Astrocyte (in vitro differentiated cells and primary cell): ENCODE measurements around the gene IFNA1. TPM values are rescaled to one million over a fixed set of nuclear protein-coding genes. Genes with fewer than 3 reads are reported as not detected.
"Not testable (repeated sequence)": the region's sequence is repeated elsewhere in the genome, so short reads cannot be mapped to it uniquely, and the experiment has no call there.

Source experiments
- DNase-seq: peaks from one replicate; pipeline ENCODE4 v3.0.0-alpha.2; 2010; ENCODE audit warnings: low read depth
- FAIRE-seq: peaks from 2 replicates; lab custom pipeline; 2011; peaks lifted over from hg19 to GRCh38; lab: Jason Lieb, UNC
- H2AFZ ChIP-seq: 2 replicates; pipeline ENCODE4 v1.6.0; 2012; ENCODE audit warnings: low read depth, low read length, inconsistent platforms
- H3K27ac ChIP-seq: 2 replicates; pipeline ENCODE4 v1.5.1; 2011; ENCODE audit warnings: low read depth, low read length, inconsistent platforms
- H3K27me3 ChIP-seq: 2 replicates; pipeline ENCODE4 v1.6.0; 2011; ENCODE audit warnings: low read length, inconsistent platforms; ENCODE audit not compliant: insufficient read depth
- H3K36me3 ChIP-seq: 2 replicates; pipeline ENCODE4 v1.5.1; 2011; ENCODE audit warnings: low read length, inconsistent platforms; ENCODE audit not compliant: insufficient read depth
- H3K4me1 ChIP-seq: 2 replicates; pipeline ENCODE4 v1.5.1; 2011; ENCODE audit warnings: low read length, inconsistent platforms; ENCODE audit not compliant: insufficient read depth
- H3K4me2 ChIP-seq: 2 replicates; pipeline ENCODE4 v1.6.0; 2012; ENCODE audit warnings: low read length, inconsistent platforms
- H3K4me3 ChIP-seq: 2 replicates; pipeline ENCODE4 v1.5.1; 2011; ENCODE audit warnings: low read depth, mild to moderate bottlenecking, low read length, inconsistent platforms; ENCODE audit not compliant: insufficient read depth
- H3K79me2 ChIP-seq: 2 replicates; pipeline ENCODE4 v1.6.0; 2012; ENCODE audit warnings: mild to moderate bottlenecking, low read length, inconsistent platforms; ENCODE audit not compliant: insufficient read depth
- H3K9ac ChIP-seq: 2 replicates; pipeline ENCODE4 v1.6.0; 2012; ENCODE audit warnings: mild to moderate bottlenecking, low read length, inconsistent platforms
- H3K9me3 ChIP-seq: 2 replicates; pipeline ENCODE4 v1.5.1; 2012; ENCODE audit warnings: low read depth, mild to moderate bottlenecking, low read length, inconsistent platforms; ENCODE audit not compliant: insufficient read depth
- H4K20me1 ChIP-seq: 2 replicates; pipeline ENCODE4 v1.6.0; 2012; ENCODE audit warnings: low read length, inconsistent platforms; ENCODE audit not compliant: insufficient read depth
- H3K27ac Mint-ChIP-seq: one replicate; pipeline ENCODE4 v1.8.0; 2021; ENCODE audit warnings: mild to moderate bottlenecking, mixed read lengths; ENCODE audit not compliant: unreplicated experiment
- H3K27me3 Mint-ChIP-seq: one replicate; pipeline ENCODE4 v1.8.0; 2021; ENCODE audit warnings: low read depth, mixed read lengths; ENCODE audit not compliant: unreplicated experiment
- H3K36me3 Mint-ChIP-seq: one replicate; pipeline ENCODE4 v1.8.0; 2021; ENCODE audit warnings: low read depth, mixed read lengths; ENCODE audit not compliant: unreplicated experiment
- H3K4me1 Mint-ChIP-seq: one replicate; pipeline ENCODE4 v1.8.0; 2021; ENCODE audit warnings: low read depth, mixed read lengths; ENCODE audit not compliant: unreplicated experiment
- H3K4me3 Mint-ChIP-seq: one replicate; pipeline ENCODE4 v1.8.0; 2021; ENCODE audit warnings: mild to moderate bottlenecking, moderate library complexity, mixed read lengths; ENCODE audit not compliant: unreplicated experiment
- H3K9me3 Mint-ChIP-seq: one replicate; pipeline ENCODE4 v1.8.0; 2021; ENCODE audit warnings: mild to moderate bottlenecking, mixed read lengths; ENCODE audit not compliant: unreplicated experiment
- CTCF ChIP-seq: IDR thresholded peaks from 2 replicates; pipeline ENCODE4 v1.5.1; 2011; ENCODE audit warnings: low read depth, mild to moderate bottlenecking, inconsistent platforms, low read length, moderate library complexity; ENCODE audit not compliant: insufficient read depth
- EZH2 ChIP-seq: IDR thresholded peaks from 2 replicates; pipeline ENCODE4 v1.6.1; 2012; ENCODE audit warnings: mild to moderate bottlenecking, low read length, inconsistent platforms; ENCODE audit not compliant: insufficient read depth
- total RNA-seq: library from RNA; stranded (reverse); gene quantifications from 2 replicates; pipeline ENCODE4 v1.2.1, GENCODE V29; 2021

Gene IFNA1
- total RNA-seq, 1 donor from 2014 or later, result not detected

DNA sequence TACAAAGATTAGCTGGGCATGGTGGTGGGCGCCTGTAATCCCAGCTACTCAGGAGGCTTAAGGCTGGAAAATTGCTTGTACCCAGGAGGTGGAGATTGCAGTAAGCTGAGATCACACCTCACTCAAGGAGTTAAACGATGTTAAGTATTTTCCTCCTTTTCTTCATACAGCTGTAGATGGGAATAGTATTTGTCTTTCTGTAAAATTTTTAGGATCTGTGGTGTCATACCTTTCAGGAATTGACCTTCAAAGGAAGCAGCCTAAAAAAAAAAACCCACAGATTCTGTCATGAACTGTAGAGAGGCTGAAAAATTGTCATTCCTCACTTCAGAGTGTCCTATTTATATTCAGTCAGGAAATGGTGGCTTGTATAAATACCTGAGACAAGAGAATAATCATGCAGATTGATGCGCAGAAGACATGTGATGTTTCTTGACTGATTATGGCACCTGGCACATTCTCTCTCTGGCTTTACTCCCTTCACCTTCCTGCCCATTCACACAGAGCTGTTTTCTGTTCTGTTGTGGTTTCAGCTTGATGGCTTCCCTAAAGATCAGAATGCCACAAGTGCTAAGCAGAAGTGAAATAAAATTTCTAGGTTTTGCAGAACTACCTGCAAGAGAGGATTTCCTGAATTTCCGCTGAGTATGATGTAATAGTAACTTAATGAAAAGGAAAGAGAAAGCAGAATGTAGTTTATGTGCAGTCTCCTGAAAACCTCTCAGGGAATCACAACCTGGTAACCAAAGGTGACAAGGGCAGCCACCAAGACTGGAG is 3.8 kb downstream of the IFNA1 start:
- H3K4me3 ChIP-seq, result no peak overlapping the region
- H3K9me3 Mint-ChIP-seq, result no peaks in the 10 kb centered on the region
- no peaks in the 10 kb centered on the region for H3K4me1 ChIP-seq
- no peak overlapping the region for H3K27ac Mint-ChIP-seq
- FAIRE-seq (no peak), DNase-seq (no peak)
- H3K9ac ChIP-seq, result no peak overlapping the region
- H3K36me3 ChIP-seq, result no peaks in the 10 kb centered on the region
- no peaks in the 10 kb centered on the region for H3K36me3 Mint-ChIP-seq
- no peak for TF ChIP-seq CTCF
- TF ChIP-seq EZH2, result no peak
- H3K27ac ChIP-seq, result no peak overlapping the region
- no peak overlapping the region for H3K4me3 Mint-ChIP-seq
- H3K9me3 ChIP-seq, result no peaks in the 10 kb centered on the region
- H3K27me3 ChIP-seq, result no peaks in the 10 kb centered on the region
- H3K79me2 ChIP-seq, result no peaks in the 10 kb centered on the region
- H4K20me1 ChIP-seq, result no peaks in the 10 kb centered on the region
- no peaks in the 10 kb centered on the region for H3K4me1 Mint-ChIP-seq
- no peak overlapping the region for H2AFZ ChIP-seq
- no peak overlapping the region for H3K4me2 ChIP-seq
- H3K27me3 Mint-ChIP-seq, result peaks cover 3% of the 10 kb centered on the region

DNA sequence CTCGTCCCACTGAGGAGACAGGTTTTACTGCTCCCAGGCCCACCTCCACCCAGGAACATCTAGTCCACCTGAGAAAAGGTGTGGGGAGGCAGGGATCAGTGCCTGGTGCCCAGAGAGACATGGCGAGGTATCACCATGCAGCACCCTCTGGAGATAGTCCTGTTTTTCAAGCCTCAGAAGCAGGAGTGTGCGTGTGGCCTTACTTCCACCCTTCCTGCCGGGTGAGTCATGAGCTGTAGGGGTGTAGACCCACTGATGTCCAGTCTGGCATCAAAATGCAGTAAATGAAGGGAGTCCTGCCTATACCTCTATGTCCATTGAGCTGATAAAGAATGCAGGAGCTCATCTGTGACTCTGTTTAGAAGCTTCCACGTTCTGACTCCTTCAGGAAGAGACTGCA is 9.1 kb downstream of the IFNA1 start:
- not testable (repeated sequence) for H3K4me3 Mint-ChIP-seq, H3K79me2 ChIP-seq, H3K4me2 ChIP-seq, H3K36me3 ChIP-seq, H3K27me3 ChIP-seq, H2AFZ ChIP-seq, H3K9me3 Mint-ChIP-seq, H3K9me3 ChIP-seq, H3K27me3 Mint-ChIP-seq, H3K4me1 ChIP-seq, H3K27ac ChIP-seq, H3K9ac ChIP-seq, H4K20me1 ChIP-seq, H3K4me1 Mint-ChIP-seq, H3K4me3 ChIP-seq, H3K36me3 Mint-ChIP-seq, FAIRE-seq, H3K27ac Mint-ChIP-seq
- peak; percentile 37 for DNase-seq

DNA sequence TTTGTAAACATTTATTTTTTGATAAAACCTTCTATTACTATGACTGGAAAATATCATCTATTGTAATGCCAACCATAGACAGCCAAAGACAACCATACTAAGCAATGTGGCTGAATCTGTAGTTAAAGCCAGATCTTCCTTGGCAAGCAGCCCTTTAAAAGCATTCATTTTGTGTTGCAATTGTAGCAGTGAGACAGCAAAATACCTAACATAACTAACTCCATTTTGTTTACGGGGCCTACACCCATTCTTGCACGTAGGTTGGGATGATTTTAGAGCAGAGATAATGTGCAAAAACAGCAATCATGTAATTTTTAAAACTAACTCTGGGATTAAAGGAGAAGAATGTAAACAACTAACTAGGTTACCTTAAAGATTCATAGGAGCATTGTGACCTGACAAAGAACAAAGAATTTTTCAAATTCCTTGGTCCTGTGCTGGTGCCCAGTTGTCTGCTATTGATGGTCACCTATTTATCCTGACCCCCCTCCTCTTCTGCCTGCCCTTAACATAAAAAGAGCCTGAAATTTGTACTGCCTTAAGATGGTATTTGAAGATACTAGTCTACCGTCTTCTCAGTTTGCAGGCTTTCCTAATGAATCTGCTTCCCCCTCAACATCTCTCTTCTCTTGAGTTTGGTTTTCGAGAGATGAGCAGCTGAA is 10.6 kb downstream of the IFNA1 start:
- Mint-ChIP-seq H3K36me3 (no peaks in the 10 kb centered on the region), H3K9me3 (no peaks in the 10 kb centered on the region), H3K4me1 (peaks cover 2% of the 10 kb centered on the region), H3K27me3 (peaks cover 3% of the 10 kb centered on the region), H3K27ac (no peak overlapping the region), H3K4me3 (no peak overlapping the region)
- Histone ChIP-seq H4K20me1 (no peaks in the 10 kb centered on the region), H3K27ac (no peak overlapping the region), H3K27me3 (no peaks in the 10 kb centered on the region), H3K79me2 (no peaks in the 10 kb centered on the region), H2AFZ (no peak overlapping the region), H3K36me3 (peaks cover 10% of the 10 kb centered on the region), H3K4me3 (no peak overlapping the region), H3K4me1 (peaks cover 4% of the 10 kb centered on the region), H3K9me3 (no peaks in the 10 kb centered on the region), H3K9ac (no peak overlapping the region), H3K4me2 (no peak overlapping the region)
- TF ChIP-seq EZH2, result no peak
- no peak for TF ChIP-seq CTCF
- DNase-seq (no peak), FAIRE-seq (no peak)
